Mesendoderm (in vitro differentiated cells): ENCODE data around the gene C10orf53.
"Not testable (repeated sequence)": the region's sequence is repeated elsewhere in the genome, so short reads cannot be mapped to it uniquely, and the experiment has no call there.

Experiments
- DNase-seq: peaks from one replicate; pipeline ENCODE4 v3.0.0; 2013
- H2AK5ac ChIP-seq: 2 replicates; pipeline ENCODE4 v1.6.1; 2013; ENCODE audit warnings: low read length, inconsistent platforms
- H2BK120ac ChIP-seq: 2 replicates; pipeline ENCODE4 v1.6.1; 2013; ENCODE audit warnings: low read depth, mild to moderate bottlenecking, low read length, moderate library complexity, mixed read lengths
- H2BK15ac ChIP-seq: replicated peaks from 2 replicates; pipeline ENCODE4 v1.6.1; 2013; ENCODE audit warnings: low read depth, mild to moderate bottlenecking, moderate library complexity
- H2BK5ac ChIP-seq: 2 replicates; pipeline ENCODE4 v1.6.1; 2013; ENCODE audit warnings: low read length, inconsistent platforms
- H3K18ac ChIP-seq: 2 replicates; pipeline ENCODE4 v1.6.1; 2013; ENCODE audit warnings: mild to moderate bottlenecking, low read length, mixed read lengths
- H3K23ac ChIP-seq: one replicate; pipeline ENCODE4 v1.6.1; 2013; ENCODE audit warnings: low read length
- H3K27ac ChIP-seq: 2 replicates; pipeline ENCODE4 v1.5.1; 2013; ENCODE audit warnings: low read depth, mild to moderate bottlenecking, inconsistent platforms, low read length, moderate library complexity
- H3K27me3 ChIP-seq: 2 replicates; pipeline ENCODE4 v1.6.1; 2013; ENCODE audit warnings: low read length, control low read depth, mild to moderate bottlenecking, inconsistent platforms; ENCODE audit not compliant: insufficient read depth, poor library complexity
- H3K36me3 ChIP-seq: 2 replicates; pipeline ENCODE4 v1.6.1; 2013; ENCODE audit warnings: low read length, inconsistent platforms; ENCODE audit not compliant: control insufficient read depth, insufficient read depth
- H3K4ac ChIP-seq: one replicate; pipeline ENCODE4 v1.6.1; 2013; ENCODE audit warnings: low read depth, mild to moderate bottlenecking, low read length, moderate library complexity
- H3K4me1 ChIP-seq: 2 replicates; pipeline ENCODE4 v1.6.1; 2013; ENCODE audit warnings: low read depth, low read length, inconsistent platforms; ENCODE audit not compliant: control insufficient read depth
- H3K4me2 ChIP-seq: 2 replicates; pipeline ENCODE4 v1.6.1; 2013; ENCODE audit warnings: low read length
- H3K4me3 ChIP-seq: 2 replicates; pipeline ENCODE4 v1.5.1; 2013; ENCODE audit warnings: mild to moderate bottlenecking, low read length
- H3K56ac ChIP-seq: one replicate; pipeline ENCODE4 v1.6.1; 2013; ENCODE audit warnings: low read length
- H3K79me1 ChIP-seq: 2 replicates; pipeline ENCODE4 v1.6.1; 2013; ENCODE audit warnings: low read length, inconsistent platforms
- H3K79me2 ChIP-seq: 2 replicates; pipeline ENCODE4 v1.6.1; 2013; ENCODE audit warnings: mild to moderate bottlenecking, low read length; ENCODE audit not compliant: control insufficient read depth, insufficient read depth
- H3K9ac ChIP-seq: 2 replicates; pipeline ENCODE4 v1.6.1; 2013; ENCODE audit warnings: low read length, inconsistent platforms
- H4K5ac ChIP-seq: one replicate; pipeline ENCODE4 v1.6.1; 2013; ENCODE audit warnings: low read length
- H4K8ac ChIP-seq: one replicate; pipeline ENCODE4 v1.6.1; 2013; ENCODE audit warnings: low read depth, mild to moderate bottlenecking, control low read depth, low read length, moderate library complexity
- WGBS: extraction: QIAGEN DNeasy Blood & Tissue Kit; methylation state at CpG from one replicate; pipeline ENCODE4 v1.1.7; 2013; ENCODE audit warnings: low lambda C conversion rate, missing lambda C conversion rate; ENCODE audit not compliant: insufficient coverage; ENCODE audit errors: extremely low coverage; 5-methylcytosine and 5-hydroxymethylcytosine counted together

The C10orf53 gene

GRCh38 chr10:49709934-49710333, 30.5 kb downstream of the C10orf53 start:
- H3K18ac ChIP-seq, result no peak overlapping the region
- no peaks in the 10 kb centered on the region for H3K4me1 ChIP-seq
- no peaks in the 10 kb centered on the region for H3K36me3 ChIP-seq
- H3K4ac ChIP-seq, result no peak overlapping the region
- no peak overlapping the region for H3K56ac ChIP-seq
- no peak overlapping the region for H3K27ac ChIP-seq
- H3K4me3 ChIP-seq, result no peak overlapping the region
- no peak overlapping the region for H3K23ac ChIP-seq
- H2BK15ac ChIP-seq, result no peak overlapping the region
- H2BK5ac ChIP-seq, result no peak overlapping the region
- H4K8ac ChIP-seq, result no peak overlapping the region
- H2BK120ac ChIP-seq, result no peak overlapping the region
- H3K79me2 ChIP-seq, result no peaks in the 10 kb centered on the region
- no peak overlapping the region for H3K4me2 ChIP-seq
- H3K27me3 ChIP-seq, result no peaks in the 10 kb centered on the region
- H2AK5ac ChIP-seq, result no peak overlapping the region
- no peak overlapping the region for H4K5ac ChIP-seq
- no peak overlapping the region for H3K9ac ChIP-seq
- DNase-seq, result no peak
- H3K79me1 ChIP-seq, result no peaks in the 10 kb centered on the region
- WGBS, result no CpG with 5 or more reads among the region's 5 CpGs

GRCh38 chr10:49710966-49711365, 31.5 kb downstream of the C10orf53 start:
- Histone ChIP-seq H2AK5ac (no peak overlapping the region), H3K18ac (no peak overlapping the region), H3K4me2 (no peak overlapping the region), H2BK5ac (no peak overlapping the region), H3K4me3 (no peak overlapping the region), H3K23ac (no peak overlapping the region), H3K27me3 (no peaks in the 10 kb centered on the region), H2BK15ac (no peak overlapping the region), H2BK120ac (no peak overlapping the region), H3K36me3 (no peaks in the 10 kb centered on the region), H3K79me2 (no peaks in the 10 kb centered on the region), H4K5ac (no peak overlapping the region), H3K4ac (no peak overlapping the region), H3K27ac (no peak overlapping the region), H3K79me1 (no peaks in the 10 kb centered on the region), H3K4me1 (no peaks in the 10 kb centered on the region), H4K8ac (no peak overlapping the region), H3K56ac (no peak overlapping the region), H3K9ac (no peak overlapping the region)
- WGBS, result no CpG with 5 or more reads among the region's 6 CpGs
- DNase-seq, result no peak

GRCh38 chr10:49711481-49711880, 32.0 kb downstream of the C10orf53 start:
- no peak overlapping the region for H4K8ac ChIP-seq
- H3K79me1 ChIP-seq, result no peaks in the 10 kb centered on the region
- no peak overlapping the region for H3K18ac ChIP-seq
- no peak overlapping the region for H3K23ac ChIP-seq
- no peak overlapping the region for H3K4me3 ChIP-seq
- H3K4ac ChIP-seq, result no peak overlapping the region
- H3K9ac ChIP-seq, result no peak overlapping the region
- no peak overlapping the region for H2BK15ac ChIP-seq
- no peak overlapping the region for H2BK5ac ChIP-seq
- H3K79me2 ChIP-seq, result no peaks in the 10 kb centered on the region
- no peak overlapping the region for H4K5ac ChIP-seq
- H2BK120ac ChIP-seq, result no peak overlapping the region
- no peak overlapping the region for H3K56ac ChIP-seq
- no CpG with 5 or more reads among the region's 8 CpGs for WGBS
- H3K4me2 ChIP-seq, result no peak overlapping the region
- DNase-seq, result no peak
- H3K36me3 ChIP-seq, result no peaks in the 10 kb centered on the region
- no peaks in the 10 kb centered on the region for H3K27me3 ChIP-seq
- H2AK5ac ChIP-seq, result no peak overlapping the region
- H3K27ac ChIP-seq, result no peak overlapping the region
- H3K4me1 ChIP-seq, result no peaks in the 10 kb centered on the region

- H2AK5ac ChIP-seq, result no peak overlapping the region
- no peak overlapping the region for H2BK5ac ChIP-seq
- WGBS, result no CpG with 5 or more reads among the region's 5 CpGs
- H2BK15ac ChIP-seq, result no peak overlapping the region
- no peak overlapping the region for H3K9ac ChIP-seq
- DNase-seq, result no peak
- no peak overlapping the region for H4K8ac ChIP-seq
- no peak overlapping the region for H3K4ac ChIP-seq
- H4K5ac ChIP-seq, result no peak overlapping the region
- no peaks in the 10 kb centered on the region for H3K4me1 ChIP-seq
- no peaks in the 10 kb centered on the region for H3K27me3 ChIP-seq
- H3K4me3 ChIP-seq, result no peak overlapping the region
- no peaks in the 10 kb centered on the region for H3K79me2 ChIP-seq
- no peak overlapping the region for H3K56ac ChIP-seq
- no peak overlapping the region for H3K27ac ChIP-seq
- no peak overlapping the region for H3K4me2 ChIP-seq
- H3K79me1 ChIP-seq, result no peaks in the 10 kb centered on the region
- H3K23ac ChIP-seq, result no peak overlapping the region
- H3K18ac ChIP-seq, result no peak overlapping the region
- H3K36me3 ChIP-seq, result no peaks in the 10 kb centered on the region
- no peak overlapping the region for H2BK120ac ChIP-seq
These were observed 33.8 kb downstream of the C10orf53 start for GRCh38 chr10:49713266-49713665.

GRCh38 chr10:49715157-49715556, 35.7 kb downstream of the C10orf53 start:
- not testable (repeated sequence) for H3K36me3 ChIP-seq, H3K9ac ChIP-seq, H4K5ac ChIP-seq, H3K56ac ChIP-seq, H3K79me1 ChIP-seq, H3K4me3 ChIP-seq, H3K4me1 ChIP-seq, H3K79me2 ChIP-seq, H3K18ac ChIP-seq, H2AK5ac ChIP-seq, H2BK5ac ChIP-seq, H3K23ac ChIP-seq, H3K4ac ChIP-seq, H3K4me2 ChIP-seq, H4K8ac ChIP-seq, H2BK15ac ChIP-seq, DNase-seq, H2BK120ac ChIP-seq, H3K27ac ChIP-seq, H3K27me3 ChIP-seq
- WGBS, result no CpG with 5 or more reads among the region's 7 CpGs

GRCh38 chr10:49726593-49726992, 47.1 kb downstream of the C10orf53 start:
- no peak overlapping the region for H3K4me2 ChIP-seq
- no peak overlapping the region for H4K8ac ChIP-seq
- no peak for DNase-seq
- no peak overlapping the region for H3K4me3 ChIP-seq
- H3K18ac ChIP-seq, result no peak overlapping the region
- no peak overlapping the region for H2BK15ac ChIP-seq
- no peak overlapping the region for H2AK5ac ChIP-seq
- no peak overlapping the region for H2BK5ac ChIP-seq
- H3K56ac ChIP-seq, result no peak overlapping the region
- no peak overlapping the region for H3K9ac ChIP-seq
- no peak overlapping the region for H3K4ac ChIP-seq
- no peaks in the 10 kb centered on the region for H3K36me3 ChIP-seq
- H3K23ac ChIP-seq, result no peak overlapping the region
- no peak overlapping the region for H4K5ac ChIP-seq
- no peaks in the 10 kb centered on the region for H3K79me2 ChIP-seq
- no peaks in the 10 kb centered on the region for H3K4me1 ChIP-seq
- no CpG with 5 or more reads among the region's 2 CpGs for WGBS
- no peaks in the 10 kb centered on the region for H3K27me3 ChIP-seq
- H3K27ac ChIP-seq, result no peak overlapping the region
- H3K79me1 ChIP-seq, result no peaks in the 10 kb centered on the region
- H2BK120ac ChIP-seq, result no peak overlapping the region
